HG03460 (cell line): ENCODE data around the gene RMDN2.
"Not testable (repeated sequence)": the region's sequence is repeated elsewhere in the genome, so short reads cannot be mapped to it uniquely, and the experiment has no call there.

ENCODE experiments used
- ATAC-seq: cut with Tn5 transposase; IDR thresholded peaks from one replicate; pipeline ENCODE4 v1.9.1; 2021; ENCODE audit not compliant: unreplicated experiment

The RMDN2 gene

DNA sequence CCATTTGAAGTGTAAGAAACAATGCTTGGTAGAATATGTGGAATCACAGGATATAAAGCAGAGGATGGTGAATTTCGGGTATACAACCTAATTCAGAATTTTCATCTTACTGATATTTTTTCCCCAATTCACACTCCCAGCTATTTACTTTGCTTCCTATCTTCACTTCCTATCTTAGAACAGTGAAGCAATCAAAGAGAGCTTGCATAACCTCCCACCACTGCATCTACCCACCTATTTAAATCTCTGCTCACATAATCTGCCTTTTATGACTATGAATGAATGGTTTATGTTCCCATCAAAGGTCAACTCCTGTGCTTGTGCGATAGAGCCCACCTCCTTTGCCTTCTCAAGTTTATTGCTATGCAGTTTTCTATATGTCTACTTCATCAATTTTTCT lies 3.3 kb downstream of the RMDN2 start:
- no peak for ATAC-seq

DNA sequence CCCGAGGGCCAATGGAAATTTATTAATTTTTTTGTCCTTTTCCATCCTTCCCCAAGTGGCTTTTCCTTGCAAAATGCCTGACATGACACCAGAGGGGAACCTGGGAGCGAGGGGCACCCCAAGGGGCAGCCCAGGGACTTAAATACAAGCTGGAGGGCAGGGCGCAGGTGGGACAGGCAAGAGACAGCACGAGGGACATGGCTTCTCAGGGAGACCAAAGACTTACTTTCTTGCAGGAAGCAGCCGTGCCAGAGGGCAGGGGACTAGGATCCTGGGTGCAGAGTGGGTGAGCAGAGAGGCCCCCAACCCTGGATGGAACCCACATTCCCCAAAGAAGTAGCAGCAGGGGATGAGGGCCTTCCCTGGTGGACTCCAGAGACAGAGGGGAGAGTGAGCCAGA lies 5.3 kb downstream of the RMDN2 start:
- not testable (repeated sequence) for ATAC-seq

DNA sequence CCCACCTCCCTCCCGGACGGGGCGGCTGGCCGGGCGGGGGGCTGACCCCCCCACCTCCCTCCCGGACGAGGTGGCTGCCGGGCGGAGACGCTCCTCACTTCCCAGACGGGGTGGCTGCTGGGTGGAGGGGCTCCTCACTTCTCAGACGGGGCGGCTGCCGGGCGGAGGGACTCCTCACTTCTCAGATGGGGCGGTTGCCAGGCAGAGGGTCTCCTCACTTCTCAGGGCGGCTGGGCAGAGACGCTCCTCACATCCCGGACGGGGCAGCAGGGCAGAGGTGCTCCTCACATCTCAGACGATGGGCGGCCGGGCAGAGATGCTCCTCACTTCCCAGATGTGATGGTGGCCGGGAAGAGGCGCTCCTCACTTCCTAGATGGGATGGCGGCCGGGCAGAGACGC lies 7.8 kb downstream of the RMDN2 start:
- not testable (repeated sequence) for ATAC-seq

DNA sequence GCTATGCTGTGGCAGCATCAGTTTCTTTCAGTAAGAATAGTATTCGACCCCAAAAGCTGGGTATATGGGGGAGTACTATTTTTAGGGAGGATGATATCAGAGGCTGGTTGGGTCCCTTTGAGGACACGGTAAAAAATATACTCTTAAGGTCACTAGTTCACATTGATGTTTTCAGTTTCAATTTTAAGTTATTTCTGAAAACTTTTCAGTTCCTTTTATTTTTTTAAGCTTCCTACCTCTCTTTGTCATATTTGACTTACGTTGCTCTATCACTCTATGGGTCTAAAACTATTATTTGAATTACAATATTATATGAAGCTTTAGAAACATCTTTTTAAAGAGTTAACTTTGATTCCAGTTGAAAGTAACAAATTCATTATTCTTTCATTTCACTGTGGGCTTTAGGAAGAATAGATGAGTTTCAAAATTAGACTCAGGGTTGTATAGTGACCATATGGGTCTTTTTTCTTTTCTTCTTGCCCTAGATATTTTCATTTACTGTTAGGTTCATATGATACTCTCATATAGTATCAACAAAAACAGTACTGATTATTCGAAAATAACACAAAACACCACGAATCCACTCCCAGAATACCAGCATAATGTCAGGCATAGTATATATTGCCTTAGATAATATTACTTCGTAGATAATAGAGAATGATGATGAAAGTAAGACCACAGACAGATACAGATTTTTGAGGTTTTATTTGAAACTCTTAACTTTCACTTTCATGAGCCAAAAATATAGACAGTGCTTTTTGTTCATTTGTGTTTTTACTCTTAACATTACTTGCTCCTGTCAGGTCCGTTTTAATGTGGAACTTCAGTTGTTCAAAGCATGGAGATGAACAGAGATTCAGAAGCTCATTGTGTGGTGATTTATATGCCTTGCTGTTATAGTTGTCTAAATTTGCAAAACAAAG lies 9.8 kb downstream of the RMDN2 start:
- ATAC-seq: peak; percentile 93

DNA sequence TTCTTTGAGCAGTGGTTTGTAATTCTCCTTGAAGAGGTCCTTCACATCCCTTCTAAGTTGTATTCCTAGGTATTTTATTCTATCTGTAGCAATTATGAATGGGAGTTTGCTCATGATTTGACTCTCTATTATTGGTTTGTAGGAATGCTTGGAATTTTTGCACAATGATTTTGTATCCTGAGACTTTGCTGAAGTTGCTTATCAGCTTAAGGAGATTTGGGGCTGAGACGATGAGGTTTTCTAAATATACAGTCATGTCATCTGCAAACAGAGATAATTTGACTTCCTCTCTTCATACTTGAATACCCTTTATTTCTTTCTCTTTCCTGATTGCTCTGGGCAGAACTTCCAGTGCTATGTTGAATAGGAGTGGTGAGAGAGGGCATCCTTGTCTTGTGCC lies 12.5 kb downstream of the RMDN2 start:
- ATAC-seq: not testable (repeated sequence)

DNA sequence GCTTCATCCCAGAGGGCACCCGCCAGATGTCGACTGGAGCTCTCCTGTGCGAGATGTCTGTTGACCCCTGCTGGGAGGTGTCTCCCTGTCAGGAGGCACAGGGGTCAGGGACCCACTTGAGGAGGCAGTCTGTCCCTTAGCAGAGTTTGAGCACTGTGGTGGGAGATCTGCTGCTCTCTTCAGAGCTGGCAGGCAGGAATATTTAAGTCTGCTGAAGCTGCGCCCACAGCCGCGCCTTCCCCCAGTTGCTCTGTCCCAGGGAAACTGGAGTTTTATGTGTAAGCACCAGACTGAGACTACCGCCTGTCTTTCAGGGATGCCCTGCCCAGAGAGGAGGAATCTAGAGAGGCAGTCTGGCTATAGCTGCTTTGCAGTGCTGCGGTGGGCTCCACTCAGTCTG lies 16.2 kb downstream of the RMDN2 start:
- ATAC-seq: not testable (repeated sequence)

DNA sequence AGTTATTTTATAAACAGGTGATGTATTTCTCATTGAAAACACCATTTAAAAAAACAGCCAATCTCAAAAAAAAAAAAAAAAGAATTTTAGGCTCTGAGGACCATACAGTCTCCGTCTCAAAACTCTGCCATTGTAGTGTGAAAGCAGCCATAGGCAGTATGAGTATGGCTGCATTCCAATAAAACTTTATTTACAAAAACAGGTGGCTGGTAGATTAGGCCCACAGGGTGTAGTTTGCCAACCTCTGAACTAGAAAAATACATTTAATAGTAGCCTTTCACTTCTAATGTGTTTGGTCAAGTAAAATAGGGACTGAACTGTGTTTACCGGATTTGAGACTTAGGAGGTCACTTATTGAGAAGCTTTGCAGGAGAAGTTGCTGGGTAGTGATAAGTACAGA lies 19.2 kb downstream of the RMDN2 start:
- ATAC-seq: no peak

DNA sequence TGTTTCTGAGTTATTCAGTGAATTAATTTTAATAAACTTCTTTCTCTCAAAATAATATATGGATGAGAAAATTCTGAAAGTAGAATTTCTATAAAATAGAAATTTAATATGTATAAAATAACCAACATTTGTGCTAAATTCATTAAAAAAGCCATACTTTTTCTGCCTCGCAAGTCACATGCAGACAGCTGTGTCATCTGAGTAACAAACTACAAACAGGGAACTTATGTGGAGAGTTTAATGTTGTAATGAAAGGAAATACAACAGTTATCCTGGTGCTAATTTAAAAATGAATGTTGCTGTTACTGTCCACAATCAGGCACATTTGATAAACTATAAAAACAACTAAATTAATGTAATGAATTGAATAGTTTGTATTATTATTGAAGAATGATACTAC lies 22.2 kb downstream of the RMDN2 start:
- ATAC-seq: no peak

DNA sequence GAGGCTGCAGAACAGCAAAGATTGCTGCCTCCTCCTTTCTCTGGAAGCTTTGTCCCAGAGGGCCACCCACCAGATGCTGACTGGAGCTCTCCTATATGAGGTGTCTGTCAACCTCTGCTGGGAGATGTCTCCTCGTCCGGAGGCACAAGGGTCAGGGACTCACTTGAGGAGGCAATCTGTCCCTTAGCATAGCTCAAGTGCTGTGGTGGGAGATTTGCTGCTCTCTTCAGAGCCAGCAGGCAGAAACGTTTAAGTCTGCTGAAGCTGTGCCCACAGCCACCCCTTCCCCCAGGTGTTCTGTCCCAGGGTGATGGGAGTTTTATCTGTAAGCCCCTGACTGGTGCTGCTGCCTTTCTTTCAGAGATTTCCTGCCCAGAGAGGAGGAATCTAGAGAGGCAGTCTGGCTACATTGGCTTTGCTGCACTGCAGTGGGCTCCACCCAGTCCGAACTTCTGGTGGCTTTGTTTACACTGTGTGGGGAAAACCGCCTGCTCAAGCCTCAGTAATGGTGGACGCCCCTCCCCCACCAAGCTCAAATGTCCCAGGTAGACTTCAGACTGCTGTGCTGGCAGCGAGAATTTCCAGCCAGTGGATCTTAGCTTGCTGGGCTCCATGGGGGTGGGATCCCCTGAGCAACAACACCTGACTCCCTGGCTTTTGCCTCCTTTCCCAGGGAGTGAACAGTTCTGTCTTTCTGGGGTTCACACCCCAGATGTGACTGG lies 37.1 kb downstream of the RMDN2 start:
- ATAC-seq: not testable (repeated sequence)

DNA sequence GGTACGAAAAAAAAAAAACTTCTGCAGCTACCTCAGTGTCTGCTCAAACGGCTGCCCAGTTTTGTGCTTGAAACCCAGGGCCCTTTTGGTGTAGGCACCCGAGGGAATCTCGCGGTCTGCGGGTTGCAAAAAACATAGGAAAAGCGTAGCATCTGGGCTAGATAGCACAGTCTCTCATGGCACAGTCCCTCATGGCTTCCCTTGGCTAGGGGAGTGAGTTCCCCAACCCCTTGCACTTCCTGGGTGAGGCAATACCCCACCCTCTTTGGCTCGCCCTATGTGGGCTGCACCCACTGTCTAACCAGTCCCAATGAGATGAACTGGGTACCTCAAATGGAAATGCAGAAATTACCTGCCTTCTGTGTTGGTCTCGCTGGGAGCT lies 37.6 kb downstream of the RMDN2 start:
- ATAC-seq: not testable (repeated sequence)

DNA sequence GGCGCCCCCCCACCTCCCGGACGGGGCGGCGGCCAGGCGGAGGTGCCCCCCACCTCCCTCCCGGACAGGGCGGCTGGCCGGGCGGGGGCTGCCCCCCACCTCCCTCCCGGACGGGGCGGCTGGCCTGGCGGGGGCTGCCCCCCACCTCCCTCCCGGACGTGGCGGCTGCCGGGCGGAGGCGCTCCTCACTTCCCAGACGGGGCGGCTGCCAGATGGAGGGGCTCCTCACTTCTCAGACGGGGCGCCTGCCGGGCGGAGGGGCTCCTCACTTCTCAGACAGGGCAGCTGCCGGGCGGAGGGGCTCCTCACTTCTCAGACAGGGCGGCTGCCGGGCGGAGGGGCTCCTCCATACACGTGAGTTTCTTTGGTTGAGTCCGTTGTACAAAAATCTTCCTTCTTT lies 38.8 kb downstream of the RMDN2 start:
- ATAC-seq: not testable (repeated sequence)

DNA sequence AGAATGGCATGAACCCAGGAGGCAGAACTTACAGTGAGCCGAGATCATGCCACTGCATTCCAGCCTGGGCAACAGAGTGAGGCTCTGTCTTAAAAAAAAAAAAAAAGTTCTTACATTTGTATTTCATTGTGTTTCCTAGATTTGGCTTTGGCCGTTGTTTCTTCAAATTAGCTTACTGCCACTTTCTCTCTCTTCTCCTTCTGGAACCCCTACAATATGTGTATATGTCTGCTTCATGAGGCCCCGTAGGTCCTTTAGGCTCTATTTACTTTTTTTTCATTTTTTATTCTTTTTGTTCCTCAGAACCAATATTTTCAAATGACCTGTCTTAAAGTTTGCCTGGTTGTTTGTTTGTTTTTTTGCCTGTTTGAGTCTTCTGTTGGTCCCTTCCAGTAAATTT lies 41.2 kb downstream of the RMDN2 start:
- ATAC-seq: no peak

DNA sequence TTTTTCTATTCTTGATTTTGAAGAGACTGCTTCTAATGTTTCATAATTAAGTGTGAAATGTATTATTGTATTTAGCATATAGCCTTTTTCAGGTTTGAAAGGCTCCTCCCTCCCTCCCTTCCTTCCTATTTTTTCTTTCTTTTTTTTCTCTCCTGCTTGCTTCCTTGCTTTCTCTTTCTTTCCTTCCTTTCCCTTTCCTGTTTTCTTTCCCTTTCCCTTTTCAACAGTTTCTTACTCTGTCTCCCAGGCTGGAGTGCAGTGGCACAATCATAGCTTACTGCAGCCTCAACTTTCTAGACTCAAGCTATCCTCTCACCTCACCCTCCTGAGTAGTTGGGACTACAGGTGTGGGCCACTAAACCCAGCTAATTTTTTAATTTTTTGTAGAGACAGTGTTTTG lies 44.6 kb downstream of the RMDN2 start:
- ATAC-seq: no peak

DNA sequence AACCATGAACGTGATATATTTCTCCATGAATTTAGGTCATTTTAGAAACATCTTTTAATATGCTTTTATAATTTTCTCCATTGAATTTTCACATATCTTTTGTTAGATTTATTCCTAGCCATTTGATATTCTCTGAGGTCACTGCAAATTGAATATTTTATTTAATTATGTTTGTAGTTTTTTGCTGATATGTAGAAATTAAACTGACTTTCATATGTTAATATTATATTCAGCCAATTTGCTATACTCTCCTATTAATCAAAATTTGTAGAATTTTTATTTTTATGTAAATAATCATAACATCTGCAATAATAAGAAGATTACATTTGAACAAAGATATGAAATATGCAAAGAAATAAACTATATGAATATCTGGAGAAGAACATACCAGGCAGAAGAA lies 46.9 kb downstream of the RMDN2 start:
- no peak for ATAC-seq

DNA sequence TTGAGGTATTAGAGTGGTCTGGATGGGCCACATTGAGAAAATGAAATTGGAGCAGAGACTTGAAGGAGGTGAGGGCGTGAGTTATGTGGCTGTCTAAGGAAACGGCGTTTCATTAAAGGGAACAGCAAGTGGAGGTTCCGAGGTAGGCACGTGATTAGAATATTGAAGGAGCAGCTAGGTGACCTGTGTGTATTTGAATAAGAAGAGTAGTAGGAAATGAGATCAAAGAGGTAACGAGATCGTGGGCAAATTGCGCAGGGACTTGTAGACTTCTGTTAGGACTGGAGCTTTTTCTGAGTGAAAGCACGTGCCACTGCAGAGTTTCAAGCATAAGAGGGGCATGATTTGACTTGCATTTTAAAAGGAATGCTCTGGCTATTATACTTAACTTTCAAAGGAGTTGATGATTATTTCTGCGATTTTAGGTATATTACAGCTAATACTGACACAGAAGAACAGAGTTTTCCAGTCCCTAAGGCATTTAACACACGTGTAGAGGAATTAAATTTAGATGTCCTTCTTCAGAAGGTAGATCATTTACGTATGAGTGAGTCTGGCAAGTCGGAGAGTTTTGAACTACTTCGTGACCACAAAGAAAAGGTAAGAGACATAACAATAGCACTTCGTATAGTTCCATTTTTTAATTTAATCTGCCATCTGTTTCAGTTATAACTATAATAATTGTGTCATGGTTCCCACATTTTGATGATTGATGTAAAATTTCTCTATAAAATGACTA lies 48.7 kb downstream of the RMDN2 start:
- ATAC-seq: no peak

DNA sequence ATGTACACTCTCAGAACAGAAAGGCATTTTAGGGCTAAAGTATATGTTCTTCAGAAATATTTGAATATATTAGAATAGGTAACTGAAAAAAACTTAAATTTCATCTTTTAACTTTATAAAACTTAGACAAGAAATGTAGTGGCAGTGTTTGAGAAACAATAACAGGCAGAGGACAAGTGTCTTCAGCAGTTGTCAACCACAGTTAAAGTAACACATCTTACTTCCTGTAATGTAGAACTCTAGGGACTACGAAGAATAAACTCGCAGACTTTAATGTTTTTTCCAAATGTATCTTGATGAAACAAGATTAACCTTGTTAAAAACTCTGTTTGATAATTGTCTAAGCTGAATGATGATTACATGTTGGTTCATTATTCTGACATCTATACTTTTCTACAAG lies 50.7 kb downstream of the RMDN2 start:
- no peak for ATAC-seq

DNA sequence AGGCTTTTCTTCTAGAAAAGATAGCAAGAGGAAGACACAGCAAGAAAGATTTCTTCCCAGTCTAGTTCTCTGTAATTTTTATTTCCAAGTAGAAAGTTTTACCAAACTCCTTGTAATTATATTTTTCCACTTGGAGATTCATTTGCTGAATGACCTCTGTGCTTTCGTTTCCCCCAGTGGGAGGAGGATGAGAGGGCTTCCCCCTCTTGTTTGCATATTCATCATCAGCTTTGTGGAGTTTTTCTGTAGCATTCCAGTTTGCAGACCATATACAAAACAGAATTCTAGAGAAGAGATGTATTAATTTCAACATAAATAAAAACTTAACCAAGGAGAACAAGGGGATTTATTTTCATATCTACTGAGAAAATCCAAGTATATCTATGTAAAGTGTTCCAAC lies 51.3 kb downstream of the RMDN2 start:
- ATAC-seq: no peak

DNA sequence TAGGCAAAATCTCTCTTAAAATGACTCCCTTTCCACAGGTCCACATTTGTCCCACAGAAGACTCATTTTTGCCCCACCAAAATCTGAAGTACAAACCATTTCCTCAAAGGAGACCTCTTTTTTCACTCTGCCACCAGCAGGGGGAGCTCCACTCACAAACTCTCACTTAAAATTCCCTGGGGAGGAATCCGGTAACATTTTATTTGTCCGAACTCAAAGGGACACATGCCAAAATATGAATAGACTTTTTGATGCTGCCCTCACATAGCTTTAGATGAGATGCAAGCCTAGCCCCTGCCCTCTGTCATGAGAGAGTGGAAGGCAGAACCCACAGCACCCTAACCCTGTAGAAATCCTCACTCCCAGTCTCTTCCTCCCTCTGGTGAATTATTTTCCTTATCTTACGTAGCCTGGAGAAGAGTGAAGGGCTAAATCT lies 57.1 kb downstream of the RMDN2 start:
- ATAC-seq: no peak

DNA sequence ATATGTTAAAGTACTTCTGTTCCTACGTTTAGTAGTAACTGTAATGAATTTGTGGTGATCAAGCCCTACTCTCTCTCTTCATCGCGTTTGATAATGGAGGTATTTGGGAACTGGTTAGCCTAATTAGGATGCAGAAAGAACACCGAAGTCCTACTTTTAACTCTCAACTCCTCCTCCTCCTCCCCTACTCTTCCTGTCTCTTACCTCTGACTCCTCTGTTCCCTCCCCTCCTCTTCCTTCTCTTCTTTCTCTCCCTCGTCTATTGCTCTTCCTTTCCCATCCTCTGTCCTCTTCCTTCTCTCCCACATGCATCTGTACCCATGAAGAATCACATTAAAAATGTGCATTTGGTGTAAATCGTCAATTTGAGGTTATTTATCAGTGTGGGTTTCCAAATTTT lies 57.8 kb downstream of the RMDN2 start:
- ATAC-seq: no peak

DNA sequence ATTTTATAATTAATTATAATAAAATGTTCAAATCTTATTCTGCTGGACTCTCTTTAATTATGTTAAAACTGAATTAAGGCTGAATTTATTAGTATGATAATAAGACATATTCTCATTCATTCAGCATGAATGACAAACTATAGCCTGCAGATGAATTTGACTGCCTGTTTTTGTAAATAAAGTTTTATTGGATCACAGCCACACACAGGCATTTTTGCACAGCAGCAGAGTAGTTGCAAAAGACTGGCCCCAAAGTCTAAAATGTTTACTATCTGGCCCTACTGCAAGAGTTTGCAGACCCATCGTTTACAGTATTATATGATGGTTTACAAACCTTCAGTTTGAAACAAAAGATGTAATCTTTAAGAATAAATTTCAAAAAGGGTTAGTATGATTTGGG lies 58.6 kb downstream of the RMDN2 start:
- ATAC-seq: no peak

DNA sequence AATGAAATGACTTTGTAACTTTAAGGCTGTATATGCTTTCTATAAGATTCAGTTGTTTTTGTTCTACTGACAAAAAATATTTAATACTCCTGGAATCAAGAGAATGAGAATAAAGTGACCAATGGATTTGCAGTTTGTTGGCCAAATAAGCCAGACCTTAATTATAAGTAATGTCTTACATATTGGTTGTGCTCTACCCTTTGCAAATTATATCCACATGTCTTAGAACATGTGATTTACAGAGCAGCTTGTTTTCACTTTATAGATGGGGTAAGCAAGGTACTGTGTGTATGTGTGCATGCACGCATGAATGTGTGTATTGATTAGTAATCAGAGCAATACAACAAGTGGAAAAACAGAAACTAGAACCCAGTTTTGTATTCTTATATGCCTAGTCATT lies 59.1 kb downstream of the RMDN2 start:
- no peak for ATAC-seq

DNA sequence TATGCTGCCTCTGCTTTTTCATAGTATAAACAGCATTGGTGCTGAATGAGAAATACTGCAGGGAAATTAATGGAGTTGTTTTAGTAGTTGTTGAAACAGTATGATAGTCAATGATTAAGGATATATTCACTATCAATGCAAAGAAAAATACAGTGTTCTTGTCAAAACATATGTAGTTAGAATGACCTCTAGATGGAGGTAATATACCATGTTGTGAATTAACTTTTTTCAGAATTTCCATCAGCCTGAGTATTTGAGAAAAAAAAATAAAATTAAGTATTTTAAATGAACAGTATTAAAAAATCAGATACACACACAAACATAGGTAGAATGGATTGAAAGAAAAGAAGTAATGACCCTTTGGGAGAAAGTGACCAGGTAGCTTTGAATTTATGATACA lies 59.5 kb downstream of the RMDN2 start:
- no peak for ATAC-seq
